AG04450 (cell line): ENCODE measurements around the gene SNX9. TPM values are rescaled to one million over a fixed set of nuclear protein-coding genes. Genes with fewer than 3 reads are reported as not detected.
"Not testable (repeated sequence)": the region's sequence is repeated elsewhere in the genome, so short reads cannot be mapped to it uniquely, and the experiment has no call there.

Experiments used
- CTCF ChIA-PET: fragments of 300-600, 350-600 bp; formaldehyde crosslinking; extraction: SDS; loops from one replicate; lab custom pipeline; 2022; ENCODE audit warnings: antibody characterized with exemption, inconsistent platforms; lab: Charles Lee
- POLR2A ChIA-PET: fragments of 350-600 bp; formaldehyde crosslinking; extraction: SDS; loops from one replicate; lab custom pipeline; 2021; ENCODE audit warnings: antibody characterized with exemption, inconsistent platforms; lab: Yijun Ruan, JAX
- DNase-seq: peaks from one replicate; pipeline ENCODE4 v3.0.0-alpha.2; 2011; ENCODE audit warnings: low read depth, low spot score
- H3K27ac ChIP-seq: one replicate; pipeline ENCODE4 v1.5.1; 2012; ENCODE audit warnings: low read depth, low read length, control low read depth
- H3K27me3 ChIP-seq: one replicate; pipeline ENCODE4 v1.6.0; 2012; ENCODE audit warnings: low read length; ENCODE audit not compliant: control insufficient read depth, insufficient read depth
- H3K4me3 ChIP-seq: 2 replicates; pipeline ENCODE4 v1.5.1; 2011; ENCODE audit warnings: mild to moderate bottlenecking, low read depth, low read length, control low read depth
- H3K9me3 ChIP-seq: 2 replicates; pipeline ENCODE4 v1.5.1; 2012; ENCODE audit warnings: low read length; ENCODE audit not compliant: control insufficient read depth, insufficient read depth
- CTCF ChIP-seq: IDR thresholded peaks from 2 replicates; pipeline ENCODE4 v1.5.1; 2011; ENCODE audit warnings: low read depth, low read length, control low read depth, inconsistent platforms
- polyA plus RNA-seq: library from polyadenylated mRNA; depleted of rRNA; stranded (reverse); fragments of >200 nt; gene quantifications from 2 replicates; pipeline ENCODE4 v1.2.3, GENCODE V29; 2011

SNX9 gene
- polyA plus RNA-seq, 1 experiment = 58.7 TPM

- no peak for DNase-seq
- Histone ChIP-seq H3K27me3 (no peaks in the 10 kb centered on the region), H3K9me3 (no peaks in the 10 kb centered on the region), H3K4me3 (no peak overlapping the region), H3K27ac (no peak overlapping the region)
- ChIA-PET CTCF (interaction anchor here (1.2 kb wide), 1 partner anchor 105 kb away, joined by 3 read pairs; no protein-coding TSS in a partner anchor), POLR2A (no interaction called here)
- no peak for TF ChIP-seq CTCF
Measured at GRCh38 chr6:157967486-157967885, 144.4 kb downstream of the SNX9 start.

- H3K27ac ChIP-seq, H3K27me3 ChIP-seq, CTCF ChIA-PET, H3K9me3 ChIP-seq, H3K4me3 ChIP-seq, DNase-seq, POLR2A ChIA-PET: not testable (repeated sequence)
Measured at GRCh38 chr6:157972177-157972576, 149.1 kb downstream of the SNX9 start.

GRCh38 chr6:157974341-157974894 lies 151.4 kb downstream of the SNX9 start:
- Histone ChIP-seq H3K4me3 (no peak overlapping the region), H3K9me3 (peaks cover 4% of the 10 kb centered on the region; the same call in 1 of the 2 replicates), H3K27me3 (no peaks in the 10 kb centered on the region), H3K27ac (no peak overlapping the region)
- ChIA-PET CTCF (no interaction called here), POLR2A (no interaction called here)
- DNase-seq = no peak
- TF ChIP-seq CTCF = no peak

GRCh38 chr6:157974967-157975366 lies 151.9 kb downstream of the SNX9 start:
- CTCF ChIA-PET = interaction anchor here (0.6 kb wide), 1 partner anchor 11 kb away, joined by 10 read pairs; no protein-coding TSS in a partner anchor
- H3K27me3 ChIP-seq = no peaks in the 10 kb centered on the region
- no peak for DNase-seq
- H3K9me3 ChIP-seq = peaks cover 4% of the 10 kb centered on the region; the same call in 1 of the 2 replicates
- no peak overlapping the region for H3K27ac ChIP-seq
- POLR2A ChIA-PET = no interaction called here
- no peak for TF ChIP-seq CTCF
- H3K4me3 ChIP-seq = no peak overlapping the region

- H3K27ac ChIP-seq = no peak overlapping the region
- ChIA-PET POLR2A (no interaction called here), CTCF (interaction anchor here (0.6 kb wide), 1 partner anchor 12 kb away, joined by 10 read pairs; no protein-coding TSS in a partner anchor)
- no peak overlapping the region for H3K4me3 ChIP-seq
- TF ChIP-seq CTCF = no peak
- H3K27me3 ChIP-seq = no peaks in the 10 kb centered on the region
- no peak for DNase-seq
- H3K9me3 ChIP-seq = peaks cover 4% of the 10 kb centered on the region; the same call in 1 of the 2 replicates
Measured at GRCh38 chr6:157975456-157975855, 152.4 kb downstream of the SNX9 start.
